B cell (primary cell): ENCODE results near the gene CEP131. TPM values are rescaled to one million over a fixed set of nuclear protein-coding genes. Genes with fewer than 3 reads are reported as not detected.
"Not testable (repeated sequence)": the region's sequence is repeated elsewhere in the genome, so short reads cannot be mapped to it uniquely, and the experiment has no call there.

ENCODE experiments used
- ATAC-seq: fragments of 200-7000 bp; cut with Tn5 transposase; one replicate; pipeline ENCODE4 v1.10.0; 2021; ENCODE audit warnings: low read depth, mild to moderate bottlenecking, moderate number of reproducible peaks, moderate library complexity
- CTCF ChIA-PET: fragments of 350-600 bp; sonication (Branson Sonifier 250); formaldehyde crosslinking; loops from one replicate; lab custom pipeline; 2021; ENCODE audit warnings: antibody characterized with exemption, inconsistent platforms; lab: Charles Lee
- POLR2A ChIA-PET: fragments of 350-600 bp; sonication (Branson Sonifier 250); formaldehyde crosslinking; loops from one replicate; lab custom pipeline; 2021; ENCODE audit warnings: antibody characterized with exemption; lab: Charles Lee
- DNase-seq: peaks from one replicate; pipeline ENCODE4 v3.0.0; 2013
- H2AFZ ChIP-seq: 2 replicates; pipeline ENCODE4 v1.6.1; 2012; ENCODE audit warnings: mild to moderate bottlenecking, low read depth, low read length; ENCODE audit not compliant: insufficient read depth, poor library complexity, severe bottlenecking
- H3K27ac ChIP-seq, 2 donors: 1 replicate in 1 of 2; 2 replicates in 1 of 2; pipeline ENCODE4 v1.5.1; 2012 to 2013; ENCODE audit warnings: low read length in 2 of 2, mild to moderate bottlenecking in 2 of 2, moderate library complexity in 1 of 2
- H3K27me3 ChIP-seq, 4 experiments: fragments of 200-600 bp in 1 of 4; sonication (generic) in 1 of 4; replicated peaks in 1 of 4; 1 replicate in 2 of 4; 2 replicates in 2 of 4; pipeline versions ENCODE4 v1.6.1 to v1.7.0; 2013 to 2016; ENCODE audit warnings: low read length in 3 of 4, mild to moderate bottlenecking in 2 of 4, mixed read lengths in 1 of 4, moderate library complexity in 1 of 4; ENCODE audit not compliant: insufficient read depth in 4 of 4, control insufficient read depth in 3 of 4; ENCODE audit errors: control extremely low read depth in 1 of 4
- H3K36me3 ChIP-seq, 2 experiments: replicated peaks in 1 of 2; 1 replicate in 1 of 2; 2 replicates in 1 of 2; pipeline versions ENCODE4 v1.6.1 to v1.7.1; 2013; ENCODE audit warnings: low read length in 1 of 2; ENCODE audit not compliant: insufficient read depth in 2 of 2, control insufficient read depth in 1 of 2; ENCODE audit errors: control extremely low read depth in 1 of 2, extremely low read depth in 1 of 2
- H3K4me1 ChIP-seq, 2 donors: fragments of 200-600 bp in 1 of 2; sonication (generic) in 1 of 2; 1 replicate in 1 of 2; 2 replicates in 1 of 2; pipeline versions ENCODE4 v1.5.1 to v1.6.1; 2013 to 2017; ENCODE audit warnings: low read length in 2 of 2; ENCODE audit not compliant: control insufficient read depth in 2 of 2, insufficient read depth in 2 of 2
- H3K4me2 ChIP-seq: replicated peaks from 2 replicates; pipeline ENCODE3; 2012; ENCODE audit warnings: mild to moderate bottlenecking, low read depth, low read length; ENCODE audit not compliant: poor library complexity, severe bottlenecking
- H3K4me3 ChIP-seq, 5 experiments: fragments of 200-600 bp in 1 of 5; sonication (generic) in 1 of 5; 1 replicate in 3 of 5; 2 replicates in 2 of 5; pipeline versions ENCODE4 v1.5.1 to v1.7.0; 2011 to 2016; ENCODE audit warnings: low read length in 4 of 5, mild to moderate bottlenecking in 4 of 5, low read depth in 2 of 5, control low read depth in 1 of 5, moderate library complexity in 1 of 5; ENCODE audit not compliant: insufficient read depth in 1 of 5; ENCODE audit errors: control extremely low read depth in 1 of 5, extremely low read depth in 1 of 5
- H3K79me2 ChIP-seq: fragments of 200-600 bp; sonication (generic); one replicate; pipeline ENCODE4 v1.6.0; 2016; ENCODE audit warnings: low read length; ENCODE audit not compliant: control insufficient read depth, insufficient read depth
- H3K9ac ChIP-seq: fragments of 200-600 bp; sonication (generic); 2 replicates; pipeline ENCODE4 v1.6.1; 2017; ENCODE audit warnings: mild to moderate bottlenecking, low read length, moderate library complexity
- H3K9me3 ChIP-seq, 3 donors: one replicate each; pipeline versions ENCODE4 v1.6.1 to v1.7.1; 2013; ENCODE audit warnings: low read length in 2 of 3; ENCODE audit not compliant: control insufficient read depth in 2 of 3, insufficient read depth in 1 of 3; ENCODE audit errors: control extremely low read depth in 1 of 3
- H4K20me1 ChIP-seq: 2 replicates; pipeline ENCODE4 v1.6.0; 2012; ENCODE audit warnings: mild to moderate bottlenecking, low read length; ENCODE audit not compliant: insufficient read depth, control insufficient read depth, poor library complexity, severe bottlenecking
- H3K27ac Mint-ChIP-seq: one replicate; pipeline ENCODE4 v1.8.0; 2021; ENCODE audit warnings: mixed read lengths
- H3K27me3 Mint-ChIP-seq: one replicate; pipeline ENCODE4 v1.8.0; 2021; ENCODE audit warnings: mixed read lengths
- H3K4me1 Mint-ChIP-seq: one replicate; pipeline ENCODE4 v1.8.0; 2021; ENCODE audit warnings: mixed read lengths
- H3K4me3 Mint-ChIP-seq: one replicate; pipeline ENCODE4 v1.8.0; 2021; ENCODE audit warnings: mixed read lengths
- H3K9me3 Mint-ChIP-seq: one replicate; pipeline ENCODE4 v1.8.0; 2022; ENCODE audit warnings: mixed read lengths; ENCODE audit not compliant: insufficient read depth
- EZH2 ChIP-seq: IDR thresholded peaks from 2 replicates; pipeline ENCODE4 v1.6.1; 2012; ENCODE audit warnings: borderline replicate concordance, low read depth, mild to moderate bottlenecking, moderate library complexity, low read length; ENCODE audit not compliant: insufficient read depth, poor library complexity, severe bottlenecking
- WGBS: methylation state at CpG from one replicate; pipeline ENCODE4 v1.1.5; 2013; ENCODE audit warnings: missing lambda C conversion rate; ENCODE audit not compliant: insufficient coverage; 5-methylcytosine and 5-hydroxymethylcytosine counted together
- intact Hi-C: fragments of 100-400 bp; cut with micrococcal nuclease; formaldehyde crosslinking; loops from one replicate; pipeline ENCODE4 v1.10.0; 2022
- polyA plus RNA-seq: library from polyadenylated mRNA; depleted of rRNA; stranded (reverse); fragments of >200 nt; gene quantifications from 2 replicates; pipeline ENCODE4 v1.2.3, GENCODE V29; 2012
- total RNA-seq, 2 donors: library from RNA; stranded (reverse); fragments of 120-200 nt in 1 of 2; gene quantifications; 1 replicate in 1 of 2; 2 replicates in 1 of 2; pipeline versions ENCODE4 v1.2.3 to v1.2.4, GENCODE V29; 2013 to 2022
- TF ChIP-seq, protein P1 (sequence below): fragments of 200-600 bp; IDR thresholded peaks from one replicate; pipeline ENCODE4 v1.8.0; 2022; ENCODE audit warnings: antibody characterized with exemption, mild to moderate bottlenecking

The CEP131 gene
- total and polyA plus RNA-seq, 2 donors (not counting 1 experiment from before 2014, with no cell fraction given) = 18.8 to 25.5 TPM

GRCh38 chr17:81147701-81148100 lies 75.1 kb downstream of the CEP131 start:
- POLR2A ChIA-PET = no interaction called here
- intact Hi-C loops = no loop called here

DNA sequence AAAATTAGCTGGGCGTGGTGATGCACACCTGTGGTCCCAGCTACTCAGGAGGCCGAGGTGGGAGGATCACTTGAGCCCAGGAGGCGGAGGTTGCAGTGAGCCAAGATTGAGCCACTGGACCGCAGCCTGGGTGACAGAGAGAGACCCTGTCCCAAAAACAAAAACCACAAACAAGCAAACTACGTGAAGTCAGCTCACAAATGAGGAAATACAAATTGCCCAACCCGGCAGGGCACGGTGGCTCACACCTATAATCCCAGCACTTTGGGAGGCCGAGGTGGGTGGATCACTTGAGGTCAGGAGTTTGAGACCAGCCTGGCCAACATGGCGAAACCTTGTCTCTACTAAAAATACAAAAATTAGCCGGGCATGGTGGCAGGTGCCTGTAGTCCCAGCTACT lies 76.6 kb downstream of the CEP131 start:
- H3K27ac ChIP-seq, DNase-seq, H3K36me3 ChIP-seq, H4K20me1 ChIP-seq, intact Hi-C loops, H3K4me1 Mint-ChIP-seq, H3K27me3 ChIP-seq, H3K27ac Mint-ChIP-seq, H3K4me1 ChIP-seq, H2AFZ ChIP-seq, POLR2A ChIA-PET, ATAC-seq, H3K79me2 ChIP-seq, H3K4me3 ChIP-seq, H3K4me3 Mint-ChIP-seq, H3K9me3 ChIP-seq, H3K9me3 Mint-ChIP-seq, H3K4me2 ChIP-seq, H3K9ac ChIP-seq: not testable (repeated sequence)
- no CpG with 5 or more reads among the region's 10 CpGs for WGBS
- CTCF ChIA-PET = interaction anchor here (0.7 to 5.0 kb wide), 2 partner anchors 11 to 338 kb away, joined by 6 to 22 read pairs; no protein-coding TSS in a partner anchor
- peaks cover 14% of the 10 kb centered on the region for H3K27me3 Mint-ChIP-seq

More at GRCh38 chr17:81147701-81148100, 75.1 kb downstream of the CEP131 start:
- no peak overlapping the region for H3K4me3 ChIP-seq
- CTCF ChIA-PET = interaction anchor here (0.7 kb wide), 1 partner anchor 880 kb away, joined by 4 read pairs; no protein-coding TSS in a partner anchor
- no peak overlapping the region for H3K4me2 ChIP-seq
- no peak overlapping the region for H3K27ac ChIP-seq
- Mint-ChIP-seq H3K4me3 (no peak overlapping the region), H3K9me3 (no peaks in the 10 kb centered on the region), H3K4me1 (peaks cover 4% of the 10 kb centered on the region), H3K27ac (no peak overlapping the region), H3K27me3 (peaks cover 15% of the 10 kb centered on the region)
- DNase-seq (no peak), ATAC-seq (no peak)
- peaks cover 0 to 6% (median under 1%) of the 10 kb centered on the region in 4 experiments for H3K27me3 ChIP-seq
- no peaks in the 10 kb centered on the region for H4K20me1 ChIP-seq
- peaks cover 0 to 3% (median 0%) of the 10 kb centered on the region in 3 donors for H3K9me3 ChIP-seq
- no peaks in the 10 kb centered on the region for H3K36me3 ChIP-seq
- no peak overlapping the region for H3K9ac ChIP-seq
- H3K79me2 ChIP-seq = no peaks in the 10 kb centered on the region
- no peaks in the 10 kb centered on the region for H3K4me1 ChIP-seq
- TF ChIP-seq EZH2 = no peak
- TF ChIP-seq, protein P1, sequence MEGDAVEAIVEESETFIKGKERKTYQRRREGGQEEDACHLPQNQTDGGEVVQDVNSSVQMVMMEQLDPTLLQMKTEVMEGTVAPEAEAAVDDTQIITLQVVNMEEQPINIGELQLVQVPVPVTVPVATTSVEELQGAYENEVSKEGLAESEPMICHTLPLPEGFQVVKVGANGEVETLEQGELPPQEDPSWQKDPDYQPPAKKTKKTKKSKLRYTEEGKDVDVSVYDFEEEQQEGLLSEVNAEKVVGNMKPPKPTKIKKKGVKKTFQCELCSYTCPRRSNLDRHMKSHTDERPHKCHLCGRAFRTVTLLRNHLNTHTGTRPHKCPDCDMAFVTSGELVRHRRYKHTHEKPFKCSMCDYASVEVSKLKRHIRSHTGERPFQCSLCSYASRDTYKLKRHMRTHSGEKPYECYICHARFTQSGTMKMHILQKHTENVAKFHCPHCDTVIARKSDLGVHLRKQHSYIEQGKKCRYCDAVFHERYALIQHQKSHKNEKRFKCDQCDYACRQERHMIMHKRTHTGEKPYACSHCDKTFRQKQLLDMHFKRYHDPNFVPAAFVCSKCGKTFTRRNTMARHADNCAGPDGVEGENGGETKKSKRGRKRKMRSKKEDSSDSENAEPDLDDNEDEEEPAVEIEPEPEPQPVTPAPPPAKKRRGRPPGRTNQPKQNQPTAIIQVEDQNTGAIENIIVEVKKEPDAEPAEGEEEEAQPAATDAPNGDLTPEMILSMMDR = no peak
- WGBS = 91% methylated on average over 6 of the region's 10 CpGs
- H2AFZ ChIP-seq = no peak overlapping the region
